ENCODE data around the gene NUMA1.
A peak's percentile ranks its signal among the peaks of the same experiment; 100 is the strongest.

The NUMA1 gene

GRCh38 chr11:71999362-71999761 is 81.0 kb downstream of the NUMA1 start:
- Histone ChIP-seq H3K27ac (ENCODE audit: insufficient read depth in 1 of 2, low read depth in 1 of 2, low read length in 2 of 2, poor library complexity in 1 of 2, severe bottlenecking in 2 of 2) (no peak overlapping the region), H3K9me3 (ENCODE audit: control extremely low read depth in 1 of 5, control insufficient read depth in 4 of 5, insufficient read depth in 2 of 5, low read depth in 1 of 5, low read length in 4 of 5) (no peaks in the 10 kb centered on the region), H3K36me3 (ENCODE audit: control insufficient read depth in 4 of 4, insufficient read depth in 4 of 4, low read length in 3 of 4) (peaks cover 0 to 47% (median 38%) of the 10 kb centered on the region in 4 experiments), H3K4me3 (ENCODE audit: control insufficient read depth in 1 of 7, extremely low read depth in 1 of 7, insufficient read depth in 4 of 7, low read depth in 2 of 7, low read length in 6 of 7) (no peak overlapping the region), H3K27me3 (replicated peaks in 2 of 5; ENCODE audit: control insufficient read depth in 4 of 5, insufficient read depth in 5 of 5, low read length in 4 of 5) (no peaks in the 10 kb centered on the region), H3K4me1 (ENCODE audit: control extremely low read depth in 1 of 4, control insufficient read depth in 4 of 4, insufficient read depth in 4 of 4, low read length in 3 of 4) (peaks cover 0 to 18% (median 14%) of the 10 kb centered on the region in 4 experiments)
- CTCF ChIA-PET = interaction anchor here (0.6 to 13.3 kb wide), 6 partner anchors 9 to 26 kb away, joined by 3 to 110 read pairs (median 4); no protein-coding TSS in a partner anchor
- WGBS (ENCODE audit: insufficient coverage) = no CpG with 5 or more reads among the region's 2 CpGs
- no peak for DNase-seq
- POLR2A ChIA-PET = interaction anchor here (0.6 to 1.4 kb wide), 2 partner anchors 14 to 167 kb away, joined by 3 to 5 read pairs; no protein-coding TSS in a partner anchor

GRCh38 chr11:71998649-71999310 is 81.6 kb downstream of the NUMA1 start, which contains the start of gene IL18BP:
IL18BP (plus strand) TSS chr11:71998909; CDS start chr11:71999985, 1,076 bp downstream.
- Histone ChIP-seq H3K4me1 (ENCODE audit: control extremely low read depth in 1 of 4, control insufficient read depth in 4 of 4, insufficient read depth in 4 of 4, low read length in 3 of 4) (peaks cover 0 to 18% (median 14%) of the 10 kb centered on the region in 4 experiments), H3K36me3 (ENCODE audit: control insufficient read depth in 4 of 4, insufficient read depth in 4 of 4, low read length in 3 of 4) (peaks cover 0 to 41% (median 35%) of the 10 kb centered on the region in 4 experiments), H3K9me3 (ENCODE audit: control extremely low read depth in 1 of 5, control insufficient read depth in 4 of 5, insufficient read depth in 2 of 5, low read depth in 1 of 5, low read length in 4 of 5) (no peaks in the 10 kb centered on the region), H3K27ac (ENCODE audit: insufficient read depth in 1 of 2, low read depth in 1 of 2, low read length in 2 of 2, poor library complexity in 1 of 2, severe bottlenecking in 2 of 2) (no peak within 1 kb of the TSS), H3K4me3 (ENCODE audit: control insufficient read depth in 1 of 7, extremely low read depth in 1 of 7, insufficient read depth in 4 of 7, low read depth in 2 of 7, low read length in 6 of 7) (peak within 1 kb of the TSS in 1 of 7 experiments; percentile 1), H3K27me3 (replicated peaks in 2 of 5; ENCODE audit: control insufficient read depth in 4 of 5, insufficient read depth in 5 of 5, low read length in 4 of 5) (no peaks in the 10 kb centered on the region)
- CTCF ChIA-PET = interaction anchor here (0.8 to 13.3 kb wide), 5 partner anchors 9 to 21 kb away, joined by 3 to 110 read pairs (median 6); no protein-coding TSS in a partner anchor
- POLR2A ChIA-PET = interaction anchor here (0.6 to 1.4 kb wide), 2 partner anchors 13 to 168 kb away, joined by 3 to 5 read pairs; no protein-coding TSS in a partner anchor
- 72% methylated on average over 8 of the region's 11 CpGs for WGBS (ENCODE audit: insufficient coverage)
- DNase-seq = peak; percentile 29 to 66 (median 55)

GRCh38 chr11:71998061-71998460 is 82.3 kb downstream of the NUMA1 start:
- Histone ChIP-seq H3K4me3 (ENCODE audit: control insufficient read depth in 1 of 7, extremely low read depth in 1 of 7, insufficient read depth in 4 of 7, low read depth in 2 of 7, low read length in 6 of 7) (no peak overlapping the region), H3K4me1 (ENCODE audit: control extremely low read depth in 1 of 4, control insufficient read depth in 4 of 4, insufficient read depth in 4 of 4, low read length in 3 of 4) (peaks cover 0 to 18% (median 14%) of the 10 kb centered on the region in 4 experiments), H3K27me3 (replicated peaks in 2 of 5; ENCODE audit: control insufficient read depth in 4 of 5, insufficient read depth in 5 of 5, low read length in 4 of 5) (no peaks in the 10 kb centered on the region), H3K27ac (ENCODE audit: insufficient read depth in 1 of 2, low read depth in 1 of 2, low read length in 2 of 2, poor library complexity in 1 of 2, severe bottlenecking in 2 of 2) (no peak overlapping the region), H3K36me3 (ENCODE audit: control insufficient read depth in 4 of 4, insufficient read depth in 4 of 4, low read length in 3 of 4) (peaks cover 0 to 34% (median 28%) of the 10 kb centered on the region in 4 experiments), H3K9me3 (ENCODE audit: control extremely low read depth in 1 of 5, control insufficient read depth in 4 of 5, insufficient read depth in 2 of 5, low read depth in 1 of 5, low read length in 4 of 5) (no peaks in the 10 kb centered on the region)
- DNase-seq = no peak
- 83% methylated on average over 1 of the region's 2 CpGs for WGBS (ENCODE audit: insufficient coverage)
- CTCF ChIA-PET = interaction anchor here (0.8 to 13.3 kb wide), 5 partner anchors 12 to 93 kb away, joined by 3 to 110 read pairs (median 5); no protein-coding TSS in a partner anchor
- POLR2A ChIA-PET = interaction anchor here (1.4 kb wide), 1 partner anchor 12 kb away, joined by 3 read pairs; no protein-coding TSS in a partner anchor

- Histone ChIP-seq H3K4me3 (ENCODE audit: control insufficient read depth in 1 of 7, extremely low read depth in 1 of 7, insufficient read depth in 4 of 7, low read depth in 2 of 7, low read length in 6 of 7) (no peak overlapping the region), H3K27me3 (replicated peaks in 2 of 5; ENCODE audit: control insufficient read depth in 4 of 5, insufficient read depth in 5 of 5, low read length in 4 of 5) (no peaks in the 10 kb centered on the region), H3K27ac (ENCODE audit: insufficient read depth in 1 of 2, low read depth in 1 of 2, low read length in 2 of 2, poor library complexity in 1 of 2, severe bottlenecking in 2 of 2) (no peak overlapping the region), H3K36me3 (ENCODE audit: control insufficient read depth in 4 of 4, insufficient read depth in 4 of 4, low read length in 3 of 4) (peaks cover 0 to 29% (median 24%) of the 10 kb centered on the region in 4 experiments), H3K4me1 (ENCODE audit: control extremely low read depth in 1 of 4, control insufficient read depth in 4 of 4, insufficient read depth in 4 of 4, low read length in 3 of 4) (peaks cover 0 to 18% (median 14%) of the 10 kb centered on the region in 4 experiments), H3K9me3 (ENCODE audit: control extremely low read depth in 1 of 5, control insufficient read depth in 4 of 5, insufficient read depth in 2 of 5, low read depth in 1 of 5, low read length in 4 of 5) (no peaks in the 10 kb centered on the region)
- POLR2A ChIA-PET = no interaction called here
- DNase-seq = no peak
- WGBS (ENCODE audit: insufficient coverage) = 100% methylated on average over 3 of the region's 3 CpGs
- CTCF ChIA-PET = interaction anchor here (1.1 to 13.3 kb wide), 4 partner anchors 11 to 93 kb away, joined by 4 to 110 read pairs (median 13); no protein-coding TSS in a partner anchor
Observed at GRCh38 chr11:71997594-71997993, 82.7 kb downstream of the NUMA1 start.

- POLR2A ChIA-PET = no interaction called here
- no peaks in the 10 kb centered on the region for H3K27me3 ChIP-seq (replicated peaks in 2 of 5; ENCODE audit: control insufficient read depth in 4 of 5, insufficient read depth in 5 of 5, low read length in 4 of 5)
- peaks cover 0 to 22% (median 22%) of the 10 kb centered on the region in 4 experiments for H3K36me3 ChIP-seq (ENCODE audit: control insufficient read depth in 4 of 4, insufficient read depth in 4 of 4, low read length in 3 of 4)
- peaks cover 0 to 24% (median 15%) of the 10 kb centered on the region in 4 experiments for H3K4me1 ChIP-seq (ENCODE audit: control extremely low read depth in 1 of 4, control insufficient read depth in 4 of 4, insufficient read depth in 4 of 4, low read length in 3 of 4)
- CTCF ChIA-PET = interaction anchor here (1.1 to 13.3 kb wide), 4 partner anchors 11 to 94 kb away, joined by 4 to 110 read pairs (median 13); no protein-coding TSS in a partner anchor
- no peak overlapping the region for H3K4me3 ChIP-seq (ENCODE audit: control insufficient read depth in 1 of 7, extremely low read depth in 1 of 7, insufficient read depth in 4 of 7, low read depth in 2 of 7, low read length in 6 of 7)
- 97% methylated on average over 3 of the region's 8 CpGs for WGBS (ENCODE audit: insufficient coverage)
- H3K9me3 ChIP-seq (ENCODE audit: control extremely low read depth in 1 of 5, control insufficient read depth in 4 of 5, insufficient read depth in 2 of 5, low read depth in 1 of 5, low read length in 4 of 5) = no peaks in the 10 kb centered on the region
- no peak overlapping the region for H3K27ac ChIP-seq (ENCODE audit: insufficient read depth in 1 of 2, low read depth in 1 of 2, low read length in 2 of 2, poor library complexity in 1 of 2, severe bottlenecking in 2 of 2)
- peak in 2 of 3 donors; percentile 41 to 55 for DNase-seq
Observed at GRCh38 chr11:71996946-71997345, 83.4 kb downstream of the NUMA1 start.

- ChIA-PET POLR2A (no interaction called here), CTCF (interaction anchor here (1.7 to 13.3 kb wide), 3 partner anchors 18 to 94 kb away, joined by 5 to 110 read pairs (median 9); no protein-coding TSS in a partner anchor)
- Histone ChIP-seq H3K27ac (ENCODE audit: insufficient read depth in 1 of 2, low read depth in 1 of 2, low read length in 2 of 2, poor library complexity in 1 of 2, severe bottlenecking in 2 of 2) (no peak overlapping the region), H3K4me3 (ENCODE audit: control insufficient read depth in 1 of 7, extremely low read depth in 1 of 7, insufficient read depth in 4 of 7, low read depth in 2 of 7, low read length in 6 of 7) (no peak overlapping the region), H3K4me1 (ENCODE audit: control extremely low read depth in 1 of 4, control insufficient read depth in 4 of 4, insufficient read depth in 4 of 4, low read length in 3 of 4) (peaks cover 0 to 29% (median 18%) of the 10 kb centered on the region in 4 experiments), H3K27me3 (replicated peaks in 2 of 5; ENCODE audit: control insufficient read depth in 4 of 5, insufficient read depth in 5 of 5, low read length in 4 of 5) (no peaks in the 10 kb centered on the region), H3K9me3 (ENCODE audit: control extremely low read depth in 1 of 5, control insufficient read depth in 4 of 5, insufficient read depth in 2 of 5, low read depth in 1 of 5, low read length in 4 of 5) (no peaks in the 10 kb centered on the region), H3K36me3 (ENCODE audit: control insufficient read depth in 4 of 4, insufficient read depth in 4 of 4, low read length in 3 of 4) (peaks cover 0 to 22% (median 18%) of the 10 kb centered on the region in 4 experiments)
- 100% methylated on average over 3 of the region's 4 CpGs for WGBS (ENCODE audit: insufficient coverage)
- DNase-seq = no peak
Observed at GRCh38 chr11:71996517-71996916, 83.8 kb downstream of the NUMA1 start.
